OCI-LY7 (cell line): ENCODE data around the gene DESI1. TPM values are rescaled to one million over a fixed set of nuclear protein-coding genes. Genes with fewer than 3 reads are reported as not detected.

ENCODE experiments used
- BruUV-seq: library from RNA; stranded (reverse); fragments of 400-500 nt; replicated peaks from 2 replicates; lab custom pipeline; 2021; lab: Mats Ljungman, UMichigan
- CTCF ChIA-PET: fragments of 300-600 bp; sonication (Branson Sonifier 250); formaldehyde crosslinking; loops from one replicate; lab custom pipeline; 2022; ENCODE audit warnings: antibody characterized with exemption; ENCODE audit not compliant: unreplicated experiment; lab: Charles Lee
- POLR2A ChIA-PET: fragments of 300-600 bp; sonication (Branson Sonifier 250); formaldehyde crosslinking; loops from one replicate; lab custom pipeline; 2022; ENCODE audit warnings: antibody characterized with exemption; lab: Charles Lee
- DNase-seq: peaks from one replicate; pipeline ENCODE4 v3.0.0-alpha.2; 2015; ENCODE audit warnings: low spot score
- H2AFZ ChIP-seq: fragments of 200-600 bp; sonication (generic), shearing (Covaris generic); 2 replicates; pipeline ENCODE4 v1.6.1; 2014; ENCODE audit warnings: mild to moderate bottlenecking, antibody characterized with exemption, low read length, moderate library complexity
- H3K27ac ChIP-seq: fragments of 200-600 bp; sonication (generic); 2 replicates; pipeline ENCODE4 v1.5.1; 2014; ENCODE audit warnings: mixed run types, low read depth, mild to moderate bottlenecking, moderate library complexity, low read length, inconsistent platforms; ENCODE audit not compliant: poor library complexity, severe bottlenecking
- H3K36me3 ChIP-seq: fragments of 200-600 bp; sonication (generic); 2 replicates; pipeline ENCODE4 v1.6.1; 2014; ENCODE audit warnings: mild to moderate bottlenecking, antibody characterized with exemption, low read length, moderate library complexity, mixed read lengths; ENCODE audit not compliant: insufficient read depth
- H3K4me1 ChIP-seq: fragments of 200-600 bp; sonication (generic); 2 replicates; pipeline ENCODE4 v1.5.1; 2014; ENCODE audit warnings: mild to moderate bottlenecking, low read length; ENCODE audit not compliant: insufficient read depth, poor library complexity, severe bottlenecking
- H3K4me2 ChIP-seq: fragments of 200-600 bp; sonication (generic); 2 replicates; pipeline ENCODE4 v1.6.1; 2014; ENCODE audit warnings: mild to moderate bottlenecking, low read length
- H3K4me3 ChIP-seq: fragments of 200-600 bp; sonication (generic); 2 replicates; pipeline ENCODE4 v1.5.1; 2014; ENCODE audit warnings: mild to moderate bottlenecking, low read depth, low read length; ENCODE audit not compliant: poor library complexity, severe bottlenecking
- H3K79me2 ChIP-seq: fragments of 200-600 bp; sonication (generic); 2 replicates; pipeline ENCODE4 v1.6.1; 2016; ENCODE audit warnings: low read depth, mild to moderate bottlenecking, low read length, moderate library complexity, mixed read lengths; ENCODE audit not compliant: insufficient read depth
- H3K9me2 ChIP-seq: fragments of 200-600 bp; sonication (generic); 2 replicates; pipeline ENCODE4 v1.6.1; 2016; ENCODE audit warnings: mild to moderate bottlenecking, low read length, mixed read lengths; ENCODE audit not compliant: insufficient read depth
- H3K9me3 ChIP-seq: fragments of 200-600 bp; sonication (generic); 2 replicates; pipeline ENCODE4 v1.6.1; 2014; ENCODE audit warnings: mild to moderate bottlenecking, mixed run types, low read length, mixed read lengths
- H4K20me1 ChIP-seq: fragments of 200-600 bp; sonication (generic); 2 replicates; pipeline ENCODE4 v1.6.1; 2014; ENCODE audit warnings: mild to moderate bottlenecking, antibody characterized with exemption, low read length, moderate library complexity, mixed read lengths; ENCODE audit not compliant: insufficient read depth
- CTCF ChIP-seq: fragments of 200-600 bp; sonication (generic); conservative IDR thresholded peaks from 2 replicates; pipeline ENCODE4 v1.5.1; 2014; ENCODE audit warnings: mild to moderate bottlenecking, antibody characterized with exemption, low read length, moderate library complexity, mixed read lengths
- EZH2phosphoT487 ChIP-seq: fragments of 200-600 bp; sonication (generic); IDR thresholded peaks from 2 replicates; pipeline ENCODE4 v1.6.1; 2018; ENCODE audit warnings: low read depth, borderline replicate concordance, mild to moderate bottlenecking, mixed run types, antibody characterized with exemption, low read length, moderate library complexity, mixed read lengths
- intact Hi-C: fragments of 100-400 bp; cut with micrococcal nuclease; formaldehyde crosslinking; loops from one replicate; pipeline ENCODE4 v1.10.0; 2022; ENCODE audit not compliant: unreplicated experiment
- total RNA-seq, 2 experiments: library from RNA; depleted of rRNA in 1 of 2; stranded (reverse); fragments of >200 nt in 1 of 2; shearing (Covaris generic) in 1 of 2; gene quantifications; 2 replicates each; pipeline ENCODE4 v1.2.3, GENCODE V29; 2014 to 2022

Gene DESI1
- total RNA-seq, 2 experiments from 2014 or later: 39.0 to 65.0 TPM

- H4K20me1 ChIP-seq: no peaks in the 10 kb centered on the region
- ChIA-PET POLR2A (interaction anchor here (0.6 to 1.1 kb wide), 3 partner anchors 26 to 1013 kb away, joined by 3 to 7 read pairs (median 3); no protein-coding TSS in a partner anchor), CTCF (interaction anchor here (1.0 kb wide), 1 partner anchor 70 kb away, joined by 5 read pairs; the partner anchor contains the start of gene PMM1)
- H3K9me3 ChIP-seq: no peaks in the 10 kb centered on the region
- peaks cover 99% of the 10 kb centered on the region for H3K36me3 ChIP-seq
- H2AFZ ChIP-seq: no peak overlapping the region
- H3K27ac ChIP-seq: no peak overlapping the region
- no TSS peak for BruUV-seq
- peaks cover 2% of the 10 kb centered on the region; the same call in 1 of the 2 replicates for H3K79me2 ChIP-seq
- no peak overlapping the region for H3K4me3 ChIP-seq
- TF ChIP-seq EZH2phosphoT487 (no peak), CTCF (no peak)
- intact Hi-C loops: no loop called here
- no peaks in the 10 kb centered on the region for H3K4me1 ChIP-seq
- no peak overlapping the region for H3K4me2 ChIP-seq
- H3K9me2 ChIP-seq: no peaks in the 10 kb centered on the region
- no peak for DNase-seq
Measured at GRCh38 chr22:41659941-41660340, 39.1 kb upstream of the DESI1 start.

- BruUV-seq: no TSS peak
- DNase-seq: no peak
- Histone ChIP-seq H3K79me2 (peaks cover 3% of the 10 kb centered on the region; the same call in 1 of the 2 replicates), H3K9me3 (no peaks in the 10 kb centered on the region), H3K4me1 (no peaks in the 10 kb centered on the region), H3K27ac (no peak overlapping the region), H3K9me2 (no peaks in the 10 kb centered on the region), H3K36me3 (peaks cover 99% of the 10 kb centered on the region), H3K4me3 (no peak overlapping the region), H2AFZ (no peak overlapping the region), H3K4me2 (no peak overlapping the region), H4K20me1 (0 out of 2 replicates have a peak, but pooled peaks cover 4% of the 10 kb centered on the region)
- ChIA-PET CTCF (no interaction called here), POLR2A (no interaction called here)
- intact Hi-C loops: no loop called here
- TF ChIP-seq CTCF: no peak
- no peak for TF ChIP-seq EZH2phosphoT487
Measured at GRCh38 chr22:41658869-41659268, 38.0 kb upstream of the DESI1 start.

GRCh38 chr22:41657709-41658108 lies 36.9 kb upstream of the DESI1 start:
- no peak overlapping the region for H2AFZ ChIP-seq
- no peak overlapping the region for H3K4me2 ChIP-seq
- H3K9me3 ChIP-seq: no peaks in the 10 kb centered on the region
- intact Hi-C loops: no loop called here
- H3K4me1 ChIP-seq: no peaks in the 10 kb centered on the region
- TF ChIP-seq EZH2phosphoT487 (no peak), CTCF (no peak)
- no peak overlapping the region for H3K27ac ChIP-seq
- POLR2A ChIA-PET: no interaction called here
- DNase-seq: no peak
- peaks cover 3% of the 10 kb centered on the region; the same call in 1 of the 2 replicates for H3K79me2 ChIP-seq
- H4K20me1 ChIP-seq: 0 out of 2 replicates have a peak, but pooled peaks cover 4% of the 10 kb centered on the region
- peaks cover 99% of the 10 kb centered on the region for H3K36me3 ChIP-seq
- no peaks in the 10 kb centered on the region for H3K9me2 ChIP-seq
- CTCF ChIA-PET: no interaction called here
- no peak overlapping the region for H3K4me3 ChIP-seq
- BruUV-seq: no TSS peak
